MV-4-11 (cell line): ENCODE results near the gene NFKB2.

ENCODE experiments used
- DNase-seq: peaks from one replicate; lab custom pipeline; 2025; lab: John Stamatoyannopoulos, UW

NFKB2 gene

GRCh38 chr10:102408728-102409603 lies 13.5 kb downstream of the NFKB2 start:
- no peak for DNase-seq

- DNase-seq = no peak
Observed at GRCh38 chr10:102409604-102410428, 14.3 kb downstream of the NFKB2 start.

- DNase-seq = no peak
Observed at GRCh38 chr10:102410429-102411073, 15.0 kb downstream of the NFKB2 start.

- no peak for DNase-seq
Observed at GRCh38 chr10:102411341-102412255, 16.1 kb downstream of the NFKB2 start.

GRCh38 chr10:102412293-102412692 lies 16.8 kb downstream of the NFKB2 start:
- DNase-seq = no peak

- no peak for DNase-seq
Observed at GRCh38 chr10:102413053-102413705, 17.7 kb downstream of the NFKB2 start.

- no peak for DNase-seq
Observed at GRCh38 chr10:102413806-102414561, 18.5 kb downstream of the NFKB2 start.

- DNase-seq = no peak
Observed at GRCh38 chr10:102414749-102415148, 19.2 kb downstream of the NFKB2 start.

- DNase-seq = no peak
Observed at GRCh38 chr10:102416283-102416682, 20.8 kb downstream of the NFKB2 start.

GRCh38 chr10:102416695-102417094 lies 21.2 kb downstream of the NFKB2 start:
- no peak for DNase-seq

- DNase-seq = no peak
Observed at GRCh38 chr10:102418622-102419268, 23.2 kb downstream of the NFKB2 start, which contains the start of gene PSD. Gene PSD (minus strand): TSS chr10:102418785. CDS start chr10:102417038, 1,747 bp downstream.

GRCh38 chr10:102419269-102420180 lies 24.0 kb downstream of the NFKB2 start:
- DNase-seq = peak; percentile 28

- no peak for DNase-seq
Observed at GRCh38 chr10:102420181-102420713, 24.7 kb downstream of the NFKB2 start.

- DNase-seq = peak; percentile 96
Observed at GRCh38 chr10:102420714-102421506, 25.4 kb downstream of the NFKB2 start, which contains the start of gene FBXL15. Gene FBXL15 (plus strand): TSS chr10:102420836. CDS start chr10:102421130, 294 bp downstream.

- DNase-seq = no peak
Observed at GRCh38 chr10:102421507-102421756, 25.9 kb downstream of the NFKB2 start.

GRCh38 chr10:102421757-102422512 lies 26.4 kb downstream of the NFKB2 start:
- no peak for DNase-seq
